Keratinocyte (primary cell): Measurements from ENCODE around the gene ZC2HC1B.

Experiments
- EZH2 ChIP-seq: IDR thresholded peaks from one replicate; pipeline ENCODE4 v1.6.1; 2012; ENCODE audit warnings: inconsistent platforms, mild to moderate bottlenecking, low read length, moderate library complexity
- TF ChIP-seq, protein P1 (sequence below), 3 experiments: IDR thresholded peaks in 1 of 3; conservative IDR thresholded peaks in 1 of 3; optimal IDR thresholded peaks in 1 of 3; 2 replicates in 2 of 3; 3 replicates in 1 of 3; pipeline versions ENCODE3 to v1.5.1; 2011; ENCODE audit warnings: low read length in 3 of 3, mild to moderate bottlenecking in 3 of 3, moderate library complexity in 2 of 3, control low read depth in 1 of 3, inconsistent platforms in 1 of 3; ENCODE audit not compliant: insufficient read depth in 2 of 3; ENCODE audit errors: extremely low read depth in 1 of 3

- TF ChIP-seq, protein P1, sequence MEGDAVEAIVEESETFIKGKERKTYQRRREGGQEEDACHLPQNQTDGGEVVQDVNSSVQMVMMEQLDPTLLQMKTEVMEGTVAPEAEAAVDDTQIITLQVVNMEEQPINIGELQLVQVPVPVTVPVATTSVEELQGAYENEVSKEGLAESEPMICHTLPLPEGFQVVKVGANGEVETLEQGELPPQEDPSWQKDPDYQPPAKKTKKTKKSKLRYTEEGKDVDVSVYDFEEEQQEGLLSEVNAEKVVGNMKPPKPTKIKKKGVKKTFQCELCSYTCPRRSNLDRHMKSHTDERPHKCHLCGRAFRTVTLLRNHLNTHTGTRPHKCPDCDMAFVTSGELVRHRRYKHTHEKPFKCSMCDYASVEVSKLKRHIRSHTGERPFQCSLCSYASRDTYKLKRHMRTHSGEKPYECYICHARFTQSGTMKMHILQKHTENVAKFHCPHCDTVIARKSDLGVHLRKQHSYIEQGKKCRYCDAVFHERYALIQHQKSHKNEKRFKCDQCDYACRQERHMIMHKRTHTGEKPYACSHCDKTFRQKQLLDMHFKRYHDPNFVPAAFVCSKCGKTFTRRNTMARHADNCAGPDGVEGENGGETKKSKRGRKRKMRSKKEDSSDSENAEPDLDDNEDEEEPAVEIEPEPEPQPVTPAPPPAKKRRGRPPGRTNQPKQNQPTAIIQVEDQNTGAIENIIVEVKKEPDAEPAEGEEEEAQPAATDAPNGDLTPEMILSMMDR (optimal IDR thresholded peaks at IDR 0.05 in 1 of 3, IDR thresholded peaks at IDR 0.05 in 1 of 3, conservative IDR thresholded peaks at IDR 0.05 in 1 of 3; ENCODE audit: extremely low read depth in 1 of 3, insufficient read depth in 2 of 3, low read length in 3 of 3) = no peak
- no peak for TF ChIP-seq EZH2
Observed at GRCh38 chr6:143958839-143959399, 94.6 kb downstream of the ZC2HC1B start.
